HepG2 (cell line): ENCODE data around the gene TMCO4. TPM values are rescaled to one million over a fixed set of nuclear protein-coding genes. Genes with fewer than 3 reads are reported as not detected.

Experiments
- BCL6 ChIP-seq: IDR thresholded peaks from 2 replicates; pipeline ENCODE4 v1.6.1; 2016; ENCODE audit warnings: missing genetic modification reagents, missing compliant biosample characterization
- ETV6 ChIP-seq: sonication (generic); formaldehyde crosslinking; conservative IDR thresholded peaks from 2 replicates; pipeline ENCODE4 v1.4.0; 2020; ENCODE audit warnings: missing genetic modification reagents
- GATA4 ChIP-seq: sonication (generic); IDR thresholded peaks from 2 replicates; pipeline ENCODE4 v1.6.1; 2016; ENCODE audit warnings: antibody characterized with exemption, low read depth, borderline replicate concordance
- NR2F6 ChIP-seq, 2 experiments: IDR thresholded peaks; 2 replicates each; pipeline ENCODE4 v1.6.1; 2016; ENCODE audit warnings: antibody characterized with exemption in 1 of 2, mild to moderate bottlenecking in 1 of 2
- PRPF4 ChIP-seq: fragments of 200-400 bp; formaldehyde crosslinking; IDR thresholded peaks from 2 replicates; pipeline ENCODE4 v1.6.1; 2016; ENCODE audit warnings: low read length, low read depth; ENCODE audit not compliant: poor library complexity, severe bottlenecking
- PTBP1 ChIP-seq: fragments of 200-400 bp; formaldehyde crosslinking; IDR thresholded peaks from 2 replicates; pipeline ENCODE4 v1.6.1; 2018; ENCODE audit warnings: low read length, low read depth; ENCODE audit not compliant: poor library complexity, severe bottlenecking
- RFXAP ChIP-seq: sonication (generic); formaldehyde crosslinking; IDR thresholded peaks from 2 replicates; pipeline ENCODE4 v1.4.0; 2020; ENCODE audit warnings: missing genetic modification reagents, borderline replicate concordance
- SOX6 ChIP-seq, 2 experiments: fragments of 450-650 bp in 1 of 2; sonication (generic) in 1 of 2; formaldehyde crosslinking in 1 of 2; IDR thresholded peaks; 2 replicates each; pipeline versions ENCODE4 v1.4.0 to v1.6.1; 2017 to 2020; ENCODE audit warnings: antibody characterized with exemption in 1 of 2, mild to moderate bottlenecking in 1 of 2, missing genetic modification reagents in 1 of 2
- TBL1XR1 ChIP-seq: fragments of 150-350 bp; IDR thresholded peaks from 2 replicates; pipeline ENCODE4 v1.6.1; 2014; ENCODE audit warnings: borderline replicate concordance, low read length; ENCODE audit not compliant: partially characterized antibody
- ZNF138 ChIP-seq: sonication (generic); formaldehyde crosslinking; IDR thresholded peaks from 2 replicates; pipeline ENCODE4 v1.5.0; 2020; ENCODE audit warnings: mild to moderate bottlenecking, low read depth, missing genetic modification reagents
- ZNF232 ChIP-seq: sonication (generic); formaldehyde crosslinking; IDR thresholded peaks from 2 replicates; pipeline ENCODE4 v1.4.0; 2020; ENCODE audit warnings: missing genetic modification reagents, borderline replicate concordance
- ZNF343 ChIP-seq: sonication (generic); formaldehyde crosslinking; IDR thresholded peaks from 2 replicates; pipeline ENCODE4 v1.4.0; 2020; ENCODE audit warnings: mild to moderate bottlenecking, missing genetic modification reagents
- ZNF687 ChIP-seq: sonication (generic); formaldehyde crosslinking; IDR thresholded peaks from 2 replicates; pipeline ENCODE4 v1.5.1; 2020; ENCODE audit warnings: mild to moderate bottlenecking, missing genetic modification reagents, moderate library complexity
- ZNF747 ChIP-seq: sonication (generic); formaldehyde crosslinking; IDR thresholded peaks from 2 replicates; pipeline ENCODE4 v1.8.1; 2023; ENCODE audit warnings: missing genetic modification reagents, mild to moderate bottlenecking, borderline replicate concordance
- ZNF816 ChIP-seq: sonication (generic); formaldehyde crosslinking; IDR thresholded peaks from 2 replicates; pipeline ENCODE4 v1.8.0; 2022; ENCODE audit warnings: missing genetic modification reagents, mild to moderate bottlenecking, borderline replicate concordance
- polyA plus RNA-seq, 8 experiments: library from polyadenylated mRNA; depleted of rRNA in 3 of 8; stranded (reverse) in 7 of 8; unstranded in 1 of 8; fragments of >200 nt; fragmentation: Illumina TruSeq in 4 of 8; extraction: Trizol in 4 of 8; gene quantifications; 2 replicates each; pipeline versions ENCODE4 v1.2.1 to v1.2.3, GENCODE V29; 2011 to 2016; ENCODE audit warnings: low read depth in 4 of 8, missing spikeins in 1 of 8, mixed read lengths in 1 of 8; ENCODE audit not compliant: insufficient read depth in 1 of 8
- total RNA-seq, 5 experiments: library from RNA; depleted of rRNA; stranded (reverse); fragments of >200 nt; fragmentation: Illumina TruSeq; extraction: Trizol; gene quantifications; 2 replicates each; pipeline ENCODE4 v1.2.3, GENCODE V29; 2016; ENCODE audit warnings: low read depth in 1 of 5
- TF ChIP-seq, protein P1 (sequence below), 2 experiments: sonication (generic) in 1 of 2; formaldehyde crosslinking in 1 of 2; IDR thresholded peaks; 2 replicates each; pipeline versions ENCODE4 v1.5.1 to v1.6.1; 2011 to 2020; ENCODE audit warnings: borderline replicate concordance in 1 of 2, low read depth in 1 of 2, low read length in 1 of 2, mild to moderate bottlenecking in 1 of 2, missing genetic modification reagents in 1 of 2, moderate library complexity in 1 of 2
- TF ChIP-seq, protein P2 (sequence below): sonication (generic); formaldehyde crosslinking; IDR thresholded peaks from 2 replicates; pipeline ENCODE4 v1.9.0; 2021; ENCODE audit warnings: mild to moderate bottlenecking, missing genetic modification reagents

The TMCO4 gene
- total and polyA plus RNA-seq, 2 of the 13 experiments (the other 11 are each of a cell fraction or from before 2014, with no cell fraction given), result 2.1 to 4.1 TPM

DNA sequence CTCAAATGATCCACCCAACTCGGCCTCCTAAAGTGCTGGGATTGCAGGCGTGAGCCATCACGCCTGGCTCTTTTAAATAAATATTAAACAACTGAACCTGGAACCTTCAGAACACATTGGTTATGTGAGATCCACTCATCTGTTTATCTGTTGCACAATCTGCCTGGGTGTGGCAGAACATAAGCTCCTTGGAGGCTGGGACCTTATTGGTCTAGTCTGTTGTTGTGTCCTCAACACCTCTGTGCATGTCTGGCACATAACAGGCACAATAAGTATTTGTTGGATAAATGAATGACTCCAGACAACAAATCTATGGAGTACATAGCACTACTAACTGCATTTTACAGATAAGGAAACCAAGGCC is 159.7 kb downstream of the TMCO4 start (continued):
- TF ChIP-seq, protein P1, sequence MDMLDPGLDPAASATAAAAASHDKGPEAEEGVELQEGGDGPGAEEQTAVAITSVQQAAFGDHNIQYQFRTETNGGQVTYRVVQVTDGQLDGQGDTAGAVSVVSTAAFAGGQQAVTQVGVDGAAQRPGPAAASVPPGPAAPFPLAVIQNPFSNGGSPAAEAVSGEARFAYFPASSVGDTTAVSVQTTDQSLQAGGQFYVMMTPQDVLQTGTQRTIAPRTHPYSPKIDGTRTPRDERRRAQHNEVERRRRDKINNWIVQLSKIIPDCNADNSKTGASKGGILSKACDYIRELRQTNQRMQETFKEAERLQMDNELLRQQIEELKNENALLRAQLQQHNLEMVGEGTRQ (IDR thresholded peaks at IDR 0.05; ENCODE audit: low read depth, low read length), result no peak
- TF ChIP-seq, protein P1 (CRISPR knock-in tag; IDR thresholded peaks at IDR 0.05; ENCODE audit: borderline replicate concordance), result no peak
- TF ChIP-seq TBL1XR1 (no peak), PRPF4 (no peak), ZNF138 (no peak), BCL6 (CRISPR knock-in tag) (peak; percentile 53; the same call in 1 of the 2 replicates), RFXAP (CRISPR knock-in tag) (no peak), ZNF816 (no peak), ZNF747 (CRISPR knock-in tag) (no peak), NR2F6 (IDR thresholded peaks at IDR 0.05) (no peak), NR2F6 (CRISPR knock-in tag; IDR thresholded peaks at IDR 0.05) (0 out of 2 replicates have a peak, but pooled peaks have one; percentile 19), ZNF232 (no peak), ZNF687 (CRISPR knock-in tag) (no peak), ETV6 (no peak), GATA4 (no peak), PTBP1 (no peak), ZNF343 (CRISPR knock-in tag) (no peak), SOX6 (IDR thresholded peaks at IDR 0.05) (no peak), SOX6 (CRISPR knock-in tag; IDR thresholded peaks at IDR 0.05) (peak; percentile 38; the same call in 1 of the 2 replicates)
- TF ChIP-seq, protein P2, sequence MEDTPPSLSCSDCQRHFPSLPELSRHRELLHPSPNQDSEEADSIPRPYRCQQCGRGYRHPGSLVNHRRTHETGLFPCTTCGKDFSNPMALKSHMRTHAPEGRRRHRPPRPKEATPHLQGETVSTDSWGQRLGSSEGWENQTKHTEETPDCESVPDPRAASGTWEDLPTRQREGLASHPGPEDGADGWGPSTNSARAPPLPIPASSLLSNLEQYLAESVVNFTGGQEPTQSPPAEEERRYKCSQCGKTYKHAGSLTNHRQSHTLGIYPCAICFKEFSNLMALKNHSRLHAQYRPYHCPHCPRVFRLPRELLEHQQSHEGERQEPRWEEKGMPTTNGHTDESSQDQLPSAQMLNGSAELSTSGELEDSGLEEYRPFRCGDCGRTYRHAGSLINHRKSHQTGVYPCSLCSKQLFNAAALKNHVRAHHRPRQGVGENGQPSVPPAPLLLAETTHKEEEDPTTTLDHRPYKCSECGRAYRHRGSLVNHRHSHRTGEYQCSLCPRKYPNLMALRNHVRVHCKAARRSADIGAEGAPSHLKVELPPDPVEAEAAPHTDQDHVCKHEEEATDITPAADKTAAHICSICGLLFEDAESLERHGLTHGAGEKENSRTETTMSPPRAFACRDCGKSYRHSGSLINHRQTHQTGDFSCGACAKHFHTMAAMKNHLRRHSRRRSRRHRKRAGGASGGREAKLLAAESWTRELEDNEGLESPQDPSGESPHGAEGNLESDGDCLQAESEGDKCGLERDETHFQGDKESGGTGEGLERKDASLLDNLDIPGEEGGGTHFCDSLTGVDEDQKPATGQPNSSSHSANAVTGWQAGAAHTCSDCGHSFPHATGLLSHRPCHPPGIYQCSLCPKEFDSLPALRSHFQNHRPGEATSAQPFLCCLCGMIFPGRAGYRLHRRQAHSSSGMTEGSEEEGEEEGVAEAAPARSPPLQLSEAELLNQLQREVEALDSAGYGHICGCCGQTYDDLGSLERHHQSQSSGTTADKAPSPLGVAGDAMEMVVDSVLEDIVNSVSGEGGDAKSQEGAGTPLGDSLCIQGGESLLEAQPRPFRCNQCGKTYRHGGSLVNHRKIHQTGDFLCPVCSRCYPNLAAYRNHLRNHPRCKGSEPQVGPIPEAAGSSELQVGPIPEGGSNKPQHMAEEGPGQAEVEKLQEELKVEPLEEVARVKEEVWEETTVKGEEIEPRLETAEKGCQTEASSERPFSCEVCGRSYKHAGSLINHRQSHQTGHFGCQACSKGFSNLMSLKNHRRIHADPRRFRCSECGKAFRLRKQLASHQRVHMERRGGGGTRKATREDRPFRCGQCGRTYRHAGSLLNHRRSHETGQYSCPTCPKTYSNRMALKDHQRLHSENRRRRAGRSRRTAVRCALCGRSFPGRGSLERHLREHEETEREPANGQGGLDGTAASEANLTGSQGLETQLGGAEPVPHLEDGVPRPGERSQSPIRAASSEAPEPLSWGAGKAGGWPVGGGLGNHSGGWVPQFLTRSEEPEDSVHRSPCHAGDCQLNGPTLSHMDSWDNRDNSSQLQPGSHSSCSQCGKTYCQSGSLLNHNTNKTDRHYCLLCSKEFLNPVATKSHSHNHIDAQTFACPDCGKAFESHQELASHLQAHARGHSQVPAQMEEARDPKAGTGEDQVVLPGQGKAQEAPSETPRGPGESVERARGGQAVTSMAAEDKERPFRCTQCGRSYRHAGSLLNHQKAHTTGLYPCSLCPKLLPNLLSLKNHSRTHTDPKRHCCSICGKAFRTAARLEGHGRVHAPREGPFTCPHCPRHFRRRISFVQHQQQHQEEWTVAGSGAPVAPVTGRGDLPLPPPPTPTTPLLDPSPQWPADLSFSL (CRISPR knock-in tag), result no peak
